PC-9 (cell line): ENCODE measurements around the gene CKAP4. TPM values are rescaled to one million over a fixed set of nuclear protein-coding genes. Genes with fewer than 3 reads are reported as not detected.
A peak's percentile ranks its signal among the peaks of the same experiment; 100 is the strongest.

Source experiments
- BruUV-seq: library from RNA; stranded (reverse); fragments of 400-500 nt; replicated peaks from 2 replicates; lab custom pipeline; 2021; lab: Mats Ljungman, UMichigan
- CTCF ChIA-PET: fragments of 300-600 bp; sonication (Branson Sonifier 250); formaldehyde crosslinking; loops from one replicate; lab custom pipeline; 2022; ENCODE audit warnings: antibody characterized with exemption; lab: Charles Lee
- POLR2A ChIA-PET: fragments of 300-600 bp; sonication (Branson Sonifier 250); formaldehyde crosslinking; loops from one replicate; lab custom pipeline; 2022; ENCODE audit warnings: antibody characterized with exemption; ENCODE audit not compliant: unreplicated experiment; lab: Charles Lee
- DNase-seq, 2 experiments: peaks; one replicate each; pipeline versions ENCODE4 v3.0.0 to v3.0.0-alpha.2; 2015 to 2022; ENCODE audit warnings: mixed read lengths in 1 of 2
- H2AFZ ChIP-seq: fragments of 200-600 bp; sonication (generic); 2 replicates; pipeline ENCODE4 v1.8.1; 2017; ENCODE audit warnings: antibody characterized with exemption
- H3F3A ChIP-seq: fragments of 200-600 bp; sonication (generic); 2 replicates; pipeline ENCODE4 v1.8.1; 2017; ENCODE audit warnings: antibody characterized with exemption, mild to moderate bottlenecking, low read depth; ENCODE audit not compliant: insufficient read depth
- H3K27ac ChIP-seq: fragments of 200-600 bp; sonication (generic); 2 replicates; pipeline ENCODE4 v1.6.1; 2016; ENCODE audit warnings: mixed run types
- H3K27me3 ChIP-seq: fragments of 200-600 bp; sonication (generic); 2 replicates; pipeline ENCODE4 v1.6.1; 2016; ENCODE audit warnings: low read depth, mixed run types; ENCODE audit not compliant: insufficient read depth
- H3K36me3 ChIP-seq: fragments of 200-600 bp; sonication (generic); 2 replicates; pipeline ENCODE4 v1.6.1; 2016; ENCODE audit warnings: low read depth, mixed run types
- H3K4me1 ChIP-seq: fragments of 200-600 bp; sonication (generic); replicated peaks from 2 replicates; pipeline ENCODE4 v1.6.1; 2016; ENCODE audit warnings: mixed run types; ENCODE audit not compliant: insufficient read depth
- H3K4me2 ChIP-seq: fragments of 200-600 bp; sonication (generic); 2 replicates; pipeline ENCODE4 v1.6.1; 2017; ENCODE audit warnings: mixed run types
- H3K4me3 ChIP-seq: fragments of 200-600 bp; sonication (generic); 2 replicates; pipeline ENCODE4 v1.6.1; 2016; ENCODE audit warnings: mixed run types
- H3K79me2 ChIP-seq: fragments of 200-600 bp; sonication (generic); 2 replicates; pipeline ENCODE4 v1.6.1; 2017; ENCODE audit warnings: low read depth, mixed run types
- H3K9me2 ChIP-seq: fragments of 200-600 bp; sonication (generic); 2 replicates; pipeline ENCODE4 v1.8.1; 2017; ENCODE audit warnings: mild to moderate bottlenecking; ENCODE audit not compliant: insufficient read depth
- H3K9me3 ChIP-seq: fragments of 200-600 bp; sonication (generic); 2 replicates; pipeline ENCODE4 v1.8.1; 2016; ENCODE audit warnings: low read depth; ENCODE audit not compliant: insufficient read depth
- H4K20me1 ChIP-seq: fragments of 200-600 bp; sonication (generic); 2 replicates; pipeline ENCODE4 v1.8.1; 2017; ENCODE audit not compliant: insufficient read depth
- EZH2 ChIP-seq: fragments of 200-600 bp; sonication (generic); IDR thresholded peaks from 2 replicates; pipeline ENCODE4 v1.8.0; 2017; ENCODE audit warnings: antibody characterized with exemption, low read depth
- intact Hi-C: fragments of 100-400 bp; cut with micrococcal nuclease; formaldehyde crosslinking; loops from one replicate; pipeline ENCODE4 v1.10.0; 2022; ENCODE audit not compliant: unreplicated experiment
- total RNA-seq: library from RNA; stranded (reverse); gene quantifications from 2 replicates; pipeline ENCODE4 v1.2.3, GENCODE V29; 2021
- TF ChIP-seq, protein P1 (sequence below): fragments of 200-600 bp; sonication (generic); conservative IDR thresholded peaks from 2 replicates; pipeline ENCODE4 v1.6.1; 2017; ENCODE audit warnings: mixed run types, antibody characterized with exemption, mild to moderate bottlenecking, moderate library complexity

CKAP4 gene
- total RNA-seq, 1 experiment from 2014 or later = 81.5 TPM

- no peak for TF ChIP-seq EZH2
- TF ChIP-seq, protein P1, sequence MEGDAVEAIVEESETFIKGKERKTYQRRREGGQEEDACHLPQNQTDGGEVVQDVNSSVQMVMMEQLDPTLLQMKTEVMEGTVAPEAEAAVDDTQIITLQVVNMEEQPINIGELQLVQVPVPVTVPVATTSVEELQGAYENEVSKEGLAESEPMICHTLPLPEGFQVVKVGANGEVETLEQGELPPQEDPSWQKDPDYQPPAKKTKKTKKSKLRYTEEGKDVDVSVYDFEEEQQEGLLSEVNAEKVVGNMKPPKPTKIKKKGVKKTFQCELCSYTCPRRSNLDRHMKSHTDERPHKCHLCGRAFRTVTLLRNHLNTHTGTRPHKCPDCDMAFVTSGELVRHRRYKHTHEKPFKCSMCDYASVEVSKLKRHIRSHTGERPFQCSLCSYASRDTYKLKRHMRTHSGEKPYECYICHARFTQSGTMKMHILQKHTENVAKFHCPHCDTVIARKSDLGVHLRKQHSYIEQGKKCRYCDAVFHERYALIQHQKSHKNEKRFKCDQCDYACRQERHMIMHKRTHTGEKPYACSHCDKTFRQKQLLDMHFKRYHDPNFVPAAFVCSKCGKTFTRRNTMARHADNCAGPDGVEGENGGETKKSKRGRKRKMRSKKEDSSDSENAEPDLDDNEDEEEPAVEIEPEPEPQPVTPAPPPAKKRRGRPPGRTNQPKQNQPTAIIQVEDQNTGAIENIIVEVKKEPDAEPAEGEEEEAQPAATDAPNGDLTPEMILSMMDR = no peak
- no peaks in the 10 kb centered on the region for H3K79me2 ChIP-seq
- BruUV-seq = no TSS peak
- no peak overlapping the region for H3K27ac ChIP-seq
- no peaks in the 10 kb centered on the region for H3K9me3 ChIP-seq
- CTCF ChIA-PET = no interaction called here
- no peaks in the 10 kb centered on the region for H3K4me1 ChIP-seq
- H3K4me3 ChIP-seq = no peak overlapping the region
- no peak overlapping the region for H3K4me2 ChIP-seq
- no peaks in the 10 kb centered on the region for H3F3A ChIP-seq
- H3K36me3 ChIP-seq = no peaks in the 10 kb centered on the region
- intact Hi-C loops = no loop called here
- POLR2A ChIA-PET = no interaction called here
- no peaks in the 10 kb centered on the region for H3K9me2 ChIP-seq
- peaks cover 14% of the 10 kb centered on the region; the same call in 1 of the 2 replicates for H3K27me3 ChIP-seq
- H4K20me1 ChIP-seq = no peaks in the 10 kb centered on the region
- H2AFZ ChIP-seq = no peak overlapping the region
- no peak for DNase-seq
Observed at GRCh38 chr12:106204312-106204711, 43.5 kb downstream of the CKAP4 start.

- intact Hi-C loops = no loop called here
- Histone ChIP-seq H3K27ac (no peak overlapping the region), H4K20me1 (no peaks in the 10 kb centered on the region), H2AFZ (no peak overlapping the region), H3K4me3 (no peak overlapping the region), H3K36me3 (no peaks in the 10 kb centered on the region), H3K4me1 (no peaks in the 10 kb centered on the region), H3K79me2 (no peaks in the 10 kb centered on the region), H3F3A (no peaks in the 10 kb centered on the region), H3K9me3 (no peaks in the 10 kb centered on the region), H3K9me2 (no peaks in the 10 kb centered on the region), H3K27me3 (peaks cover 5% of the 10 kb centered on the region; the same call in 1 of the 2 replicates), H3K4me2 (no peak overlapping the region)
- no TSS peak for BruUV-seq
- POLR2A ChIA-PET = no interaction called here
- DNase-seq = no peak
- CTCF ChIA-PET = no interaction called here
- TF ChIP-seq, protein P1 = no peak
- no peak for TF ChIP-seq EZH2
Observed at GRCh38 chr12:106197906-106198623, 49.8 kb downstream of the CKAP4 start.

DNA sequence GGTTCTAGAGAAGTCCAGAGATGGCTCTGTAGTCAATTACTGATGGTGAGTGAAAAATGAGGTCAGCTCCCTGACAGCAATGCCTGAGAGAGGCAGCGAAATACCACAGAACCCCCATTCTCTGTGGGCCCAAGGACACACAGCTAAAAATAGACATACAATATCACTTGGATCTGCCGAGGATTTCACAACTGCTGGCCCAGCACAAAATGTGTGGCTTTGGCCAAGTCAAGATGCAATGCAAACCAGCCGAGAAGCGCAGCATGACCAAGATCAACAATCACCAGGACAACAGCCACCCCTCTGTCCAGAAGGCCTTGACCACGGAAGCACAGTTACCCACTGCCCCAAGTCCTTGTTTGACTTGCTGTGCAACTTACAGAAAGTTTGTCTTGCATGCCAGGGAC lies 52.2 kb downstream of the CKAP4 start:
- no peak overlapping the region for H3K4me2 ChIP-seq
- H3K4me1 ChIP-seq = no peaks in the 10 kb centered on the region
- H3K27ac ChIP-seq = no peak overlapping the region
- DNase-seq = peak in 1 of 2 experiments; percentile 2
- H3K79me2 ChIP-seq = no peaks in the 10 kb centered on the region
- TF ChIP-seq EZH2 = no peak
- TF ChIP-seq, protein P1 = no peak
- H2AFZ ChIP-seq = 0 out of 2 replicates have a peak overlapping the region, but pooled peaks have one; percentile 13
- BruUV-seq = no TSS peak
- CTCF ChIA-PET = no interaction called here
- peaks cover 5% of the 10 kb centered on the region; the same call in 1 of the 2 replicates for H3K27me3 ChIP-seq
- H3F3A ChIP-seq = no peaks in the 10 kb centered on the region
- POLR2A ChIA-PET = no interaction called here
- intact Hi-C loops = no loop called here
- no peaks in the 10 kb centered on the region for H3K9me3 ChIP-seq
- H4K20me1 ChIP-seq = no peaks in the 10 kb centered on the region
- H3K9me2 ChIP-seq = no peaks in the 10 kb centered on the region
- H3K4me3 ChIP-seq = no peak overlapping the region
- no peaks in the 10 kb centered on the region for H3K36me3 ChIP-seq
